Natural killer cell (primary cell): ENCODE data around the gene KRT16. TPM values are rescaled to one million over a fixed set of nuclear protein-coding genes. Genes with fewer than 3 reads are reported as not detected.

Experiments
- ATAC-seq, 3 donors: fragments of 150-1000 bp in 2 of 3; fragments of 200-7000 bp in 1 of 3; cut with Tn5 transposase; 1 replicate in 1 of 3; 2 replicates in 2 of 3; pipeline ENCODE4 v1.10.0; 2021; ENCODE audit warnings: mild to moderate bottlenecking in 2 of 3, moderate library complexity in 2 of 3
- DNase-seq, 2 donors: peaks; one replicate each; pipeline versions ENCODE4 v3.0.0 to v3.0.0-alpha.2; 2013 to 2021; ENCODE audit warnings: mixed read lengths in 1 of 2
- H3K27ac ChIP-seq: one replicate; pipeline ENCODE4 v1.5.1; 2013; ENCODE audit warnings: mild to moderate bottlenecking, low read length
- H3K27me3 ChIP-seq: one replicate; pipeline ENCODE4 v1.6.1; 2013; ENCODE audit warnings: low read length; ENCODE audit not compliant: control insufficient read depth, insufficient read depth
- H3K36me3 ChIP-seq: one replicate; pipeline ENCODE4 v1.6.1; 2013; ENCODE audit warnings: low read length; ENCODE audit not compliant: control insufficient read depth, insufficient read depth
- H3K4me1 ChIP-seq: one replicate; pipeline ENCODE4 v1.6.1; 2013; ENCODE audit warnings: low read length; ENCODE audit not compliant: control insufficient read depth, insufficient read depth
- H3K4me3 ChIP-seq: one replicate; pipeline ENCODE4 v1.5.1; 2013; ENCODE audit warnings: low read length
- H3K9me3 ChIP-seq: one replicate; pipeline ENCODE4 v1.6.1; 2013; ENCODE audit warnings: low read length; ENCODE audit not compliant: control insufficient read depth, insufficient read depth
- H3K27ac Mint-ChIP-seq, 2 donors: one replicate each; pipeline ENCODE4 v1.8.0; 2022; ENCODE audit warnings: mild to moderate bottlenecking in 2 of 2, mixed read lengths in 2 of 2, moderate library complexity in 1 of 2
- H3K27me3 Mint-ChIP-seq, 2 donors: one replicate each; pipeline ENCODE4 v1.8.0; 2022; ENCODE audit warnings: low read depth in 2 of 2, mixed read lengths in 2 of 2
- H3K36me3 Mint-ChIP-seq: one replicate; pipeline ENCODE4 v1.8.0; 2022; ENCODE audit warnings: mixed read lengths
- H3K4me1 Mint-ChIP-seq, 2 donors: one replicate each; pipeline ENCODE4 v1.8.0; 2022; ENCODE audit warnings: mixed read lengths in 2 of 2
- H3K4me3 Mint-ChIP-seq: one replicate; pipeline ENCODE4 v1.8.0; 2022; ENCODE audit warnings: mild to moderate bottlenecking, moderate library complexity, mixed read lengths
- H3K9me3 Mint-ChIP-seq, 2 donors: one replicate each; pipeline ENCODE4 v1.8.0; 2022; ENCODE audit warnings: mixed read lengths in 2 of 2
- WGBS: methylation state at CpG from one replicate; pipeline ENCODE4 v1.1.7; 2013; ENCODE audit warnings: missing lambda C conversion rate; ENCODE audit not compliant: insufficient coverage; 5-methylcytosine and 5-hydroxymethylcytosine counted together
- intact Hi-C: fragments of 100-400 bp; cut with micrococcal nuclease; formaldehyde crosslinking; loops from one replicate; pipeline ENCODE4 v1.14.2; 2022
- total RNA-seq, 4 donors: library from RNA; stranded (reverse); fragments of 120-200 nt in 1 of 4; gene quantifications; one replicate each; pipeline versions ENCODE4 v1.2.3 to v1.2.4, GENCODE V29; 2013 to 2022
- TF ChIP-seq, protein P1 (sequence below): fragments of 200-600 bp; IDR thresholded peaks from one replicate; pipeline ENCODE4 v1.8.0; 2022; ENCODE audit warnings: antibody characterized with exemption

Gene KRT16
- total RNA-seq, 3 donors from 2014 or later (not counting 1 experiment from before 2014, with no cell fraction given): not detected

DNA sequence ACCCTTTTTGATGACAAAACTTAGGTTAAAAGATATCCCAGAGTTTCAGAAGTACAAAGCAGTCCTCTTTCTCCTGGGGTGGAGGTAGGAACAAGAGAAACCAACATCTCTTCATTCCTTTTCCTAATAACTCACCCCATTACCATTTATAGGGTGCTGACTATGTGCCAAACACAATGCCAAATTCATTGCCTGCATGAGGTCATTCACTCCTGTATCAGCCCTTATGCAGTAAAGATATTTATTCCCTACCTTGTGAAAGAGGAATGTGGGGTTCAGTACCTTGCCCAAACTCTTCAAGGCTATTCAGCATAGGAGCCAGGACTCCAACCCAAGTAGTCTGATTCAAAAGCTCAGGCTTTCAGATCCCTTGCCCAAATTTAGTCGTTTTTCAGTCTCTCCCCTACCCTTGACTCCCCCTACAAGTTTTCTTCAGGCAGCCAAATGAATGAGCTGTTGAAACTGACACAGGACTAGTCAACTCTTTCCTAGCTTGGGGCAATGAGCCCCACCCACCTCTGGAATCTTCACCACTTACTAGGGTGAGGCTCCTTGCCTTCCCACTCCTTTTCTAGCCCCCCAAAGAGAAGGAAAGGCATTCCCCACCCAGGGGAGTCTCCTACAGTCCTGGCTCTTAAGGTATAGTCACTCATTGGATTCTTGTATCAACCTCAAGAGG, 31.7 kb downstream of the KRT16 start:
- WGBS: 52% methylated on average over 1 of the region's 1 CpG
- peaks cover 7% of the 10 kb centered on the region for H3K27me3 ChIP-seq
- H3K27ac Mint-ChIP-seq: no peak overlapping the region
- TF ChIP-seq, protein P1, sequence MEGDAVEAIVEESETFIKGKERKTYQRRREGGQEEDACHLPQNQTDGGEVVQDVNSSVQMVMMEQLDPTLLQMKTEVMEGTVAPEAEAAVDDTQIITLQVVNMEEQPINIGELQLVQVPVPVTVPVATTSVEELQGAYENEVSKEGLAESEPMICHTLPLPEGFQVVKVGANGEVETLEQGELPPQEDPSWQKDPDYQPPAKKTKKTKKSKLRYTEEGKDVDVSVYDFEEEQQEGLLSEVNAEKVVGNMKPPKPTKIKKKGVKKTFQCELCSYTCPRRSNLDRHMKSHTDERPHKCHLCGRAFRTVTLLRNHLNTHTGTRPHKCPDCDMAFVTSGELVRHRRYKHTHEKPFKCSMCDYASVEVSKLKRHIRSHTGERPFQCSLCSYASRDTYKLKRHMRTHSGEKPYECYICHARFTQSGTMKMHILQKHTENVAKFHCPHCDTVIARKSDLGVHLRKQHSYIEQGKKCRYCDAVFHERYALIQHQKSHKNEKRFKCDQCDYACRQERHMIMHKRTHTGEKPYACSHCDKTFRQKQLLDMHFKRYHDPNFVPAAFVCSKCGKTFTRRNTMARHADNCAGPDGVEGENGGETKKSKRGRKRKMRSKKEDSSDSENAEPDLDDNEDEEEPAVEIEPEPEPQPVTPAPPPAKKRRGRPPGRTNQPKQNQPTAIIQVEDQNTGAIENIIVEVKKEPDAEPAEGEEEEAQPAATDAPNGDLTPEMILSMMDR: no peak
- DNase-seq (no peak), ATAC-seq (no peak)
- no peaks in the 10 kb centered on the region for H3K9me3 Mint-ChIP-seq
- peaks cover 5% of the 10 kb centered on the region for H3K4me1 ChIP-seq
- H3K4me3 ChIP-seq: no peak overlapping the region
- H3K4me1 Mint-ChIP-seq: no peaks in the 10 kb centered on the region
- no peaks in the 10 kb centered on the region for H3K36me3 ChIP-seq
- H3K9me3 ChIP-seq: no peaks in the 10 kb centered on the region
- intact Hi-C loops: no loop called here
- H3K27me3 Mint-ChIP-seq: peaks cover 29 to 31% of the 10 kb centered on the region in 2 donors
- no peak overlapping the region for H3K4me3 Mint-ChIP-seq
- no peaks in the 10 kb centered on the region for H3K36me3 Mint-ChIP-seq
- H3K27ac ChIP-seq: no peak overlapping the region

GRCh38 chr17:41580244-41580575, 32.4 kb downstream of the KRT16 start:
- no peak overlapping the region for H3K4me3 ChIP-seq
- H3K9me3 ChIP-seq: no peaks in the 10 kb centered on the region
- no peaks in the 10 kb centered on the region for H3K9me3 Mint-ChIP-seq
- H3K27ac ChIP-seq: no peak overlapping the region
- H3K4me3 Mint-ChIP-seq: no peak overlapping the region
- peaks cover 5% of the 10 kb centered on the region for H3K4me1 ChIP-seq
- DNase-seq: no peak
- WGBS: 97% methylated on average over 2 of the region's 2 CpGs
- TF ChIP-seq, protein P1: no peak
- no peaks in the 10 kb centered on the region for H3K36me3 Mint-ChIP-seq
- peaks cover 29 to 31% of the 10 kb centered on the region in 2 donors for H3K27me3 Mint-ChIP-seq
- H3K27me3 ChIP-seq: peaks cover 7% of the 10 kb centered on the region
- no peak for ATAC-seq
- no peak overlapping the region for H3K27ac Mint-ChIP-seq
- H3K36me3 ChIP-seq: no peaks in the 10 kb centered on the region
- no peaks in the 10 kb centered on the region for H3K4me1 Mint-ChIP-seq
- intact Hi-C loops: no loop called here

DNA sequence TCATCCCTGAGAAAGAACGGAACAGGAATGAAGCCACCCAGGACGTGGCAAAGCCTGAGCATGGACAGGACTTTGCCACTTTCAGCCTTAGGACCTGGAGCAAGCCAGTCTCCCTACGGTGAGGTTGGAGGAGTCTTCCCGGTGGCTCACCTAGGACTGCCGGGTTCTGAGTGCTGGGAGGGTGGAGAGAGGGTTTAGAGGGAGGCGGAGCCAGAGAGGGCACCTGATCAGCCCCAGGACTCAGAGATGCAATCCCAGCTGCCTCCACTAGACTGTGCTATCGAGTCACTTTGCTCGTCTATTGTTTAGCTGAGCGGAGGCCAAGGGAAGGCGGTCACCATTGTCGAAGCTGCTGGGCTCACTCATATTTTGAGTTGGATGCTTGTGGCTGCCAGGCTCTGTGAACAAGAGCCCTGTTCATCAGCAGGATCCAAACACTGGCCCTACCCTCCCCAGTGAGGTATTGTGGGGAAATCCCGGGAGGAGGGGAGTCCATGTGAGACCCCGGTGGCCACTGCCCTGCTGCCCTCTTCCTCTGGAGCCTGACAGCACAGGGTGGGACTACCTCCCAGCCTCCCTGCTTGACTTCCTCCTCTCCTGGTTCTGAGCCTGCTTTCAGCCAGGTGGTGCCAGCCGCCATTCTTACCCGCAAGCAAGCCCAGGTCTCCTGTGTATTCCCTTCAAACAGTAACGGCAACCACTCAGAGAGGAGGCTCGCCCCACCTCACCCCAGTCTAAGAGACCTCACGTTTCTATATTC, 32.9 kb downstream of the KRT16 start:
- no peak overlapping the region for H3K27ac ChIP-seq
- ATAC-seq (peak; percentile 84 to 99 (median 97)), DNase-seq (peak; percentile 45 to 74)
- intact Hi-C loops: no loop called here
- Mint-ChIP-seq H3K36me3 (no peaks in the 10 kb centered on the region), H3K4me1 (no peaks in the 10 kb centered on the region), H3K4me3 (no peak overlapping the region), H3K27ac (no peak overlapping the region), H3K9me3 (no peaks in the 10 kb centered on the region), H3K27me3 (peaks cover 29 to 31% of the 10 kb centered on the region in 2 donors)
- no peak overlapping the region for H3K4me3 ChIP-seq
- H3K9me3 ChIP-seq: no peaks in the 10 kb centered on the region
- no peaks in the 10 kb centered on the region for H3K36me3 ChIP-seq
- WGBS: 47% methylated on average over 18 of the region's 18 CpGs
- TF ChIP-seq, protein P1: peak; percentile 38
- H3K27me3 ChIP-seq: peaks cover 7% of the 10 kb centered on the region
- peaks cover 5% of the 10 kb centered on the region for H3K4me1 ChIP-seq
